PC-3 (cell line): Measurements from ENCODE around the gene UBP1.

Experiments used
- EZH2 ChIP-seq: fragments of 300-600 bp; sonication (generic); IDR thresholded peaks from one replicate; pipeline ENCODE4 v1.6.1; 2017; ENCODE audit warnings: antibody characterized with exemption, mild to moderate bottlenecking, low read length; ENCODE audit not compliant: unreplicated experiment
- EZH2phosphoT487 ChIP-seq: fragments of 300-600 bp; sonication (generic); IDR thresholded peaks from 2 replicates; pipeline ENCODE4 v1.6.1; 2018; ENCODE audit warnings: mild to moderate bottlenecking, antibody characterized with exemption, low read length, borderline replicate concordance
- TF ChIP-seq, protein P1 (sequence below): fragments of 300-600 bp; sonication (generic); conservative IDR thresholded peaks from 2 replicates; pipeline ENCODE4 v1.5.1; 2017; ENCODE audit warnings: antibody characterized with exemption, low read depth, mild to moderate bottlenecking, low read length

- TF ChIP-seq, protein P1, sequence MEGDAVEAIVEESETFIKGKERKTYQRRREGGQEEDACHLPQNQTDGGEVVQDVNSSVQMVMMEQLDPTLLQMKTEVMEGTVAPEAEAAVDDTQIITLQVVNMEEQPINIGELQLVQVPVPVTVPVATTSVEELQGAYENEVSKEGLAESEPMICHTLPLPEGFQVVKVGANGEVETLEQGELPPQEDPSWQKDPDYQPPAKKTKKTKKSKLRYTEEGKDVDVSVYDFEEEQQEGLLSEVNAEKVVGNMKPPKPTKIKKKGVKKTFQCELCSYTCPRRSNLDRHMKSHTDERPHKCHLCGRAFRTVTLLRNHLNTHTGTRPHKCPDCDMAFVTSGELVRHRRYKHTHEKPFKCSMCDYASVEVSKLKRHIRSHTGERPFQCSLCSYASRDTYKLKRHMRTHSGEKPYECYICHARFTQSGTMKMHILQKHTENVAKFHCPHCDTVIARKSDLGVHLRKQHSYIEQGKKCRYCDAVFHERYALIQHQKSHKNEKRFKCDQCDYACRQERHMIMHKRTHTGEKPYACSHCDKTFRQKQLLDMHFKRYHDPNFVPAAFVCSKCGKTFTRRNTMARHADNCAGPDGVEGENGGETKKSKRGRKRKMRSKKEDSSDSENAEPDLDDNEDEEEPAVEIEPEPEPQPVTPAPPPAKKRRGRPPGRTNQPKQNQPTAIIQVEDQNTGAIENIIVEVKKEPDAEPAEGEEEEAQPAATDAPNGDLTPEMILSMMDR, result no peak
- TF ChIP-seq EZH2phosphoT487 (no peak), EZH2 (no peak)
Measured at GRCh38 chr3:33339758-33340157, 100.4 kb downstream of the UBP1 start.
